Hematopoietic multipotent progenitor cell treated with erythropoietin and hydrocortisone succinate and interleukin-3 and kit ligand, for 6 days (in vitro differentiated cells): ENCODE data around the gene TEKTIP1.
"Not testable (repeated sequence)": the region's sequence is repeated elsewhere in the genome, so short reads cannot be mapped to it uniquely, and the experiment has no call there.

Source experiments
- DNase-seq: peaks from one replicate; pipeline ENCODE4 v3.0.0-alpha.2; 2015

The TEKTIP1 gene

GRCh38 chr19:3524078-3524842, 14.7 kb upstream of the TEKTIP1 start:
- DNase-seq = no peak

DNA sequence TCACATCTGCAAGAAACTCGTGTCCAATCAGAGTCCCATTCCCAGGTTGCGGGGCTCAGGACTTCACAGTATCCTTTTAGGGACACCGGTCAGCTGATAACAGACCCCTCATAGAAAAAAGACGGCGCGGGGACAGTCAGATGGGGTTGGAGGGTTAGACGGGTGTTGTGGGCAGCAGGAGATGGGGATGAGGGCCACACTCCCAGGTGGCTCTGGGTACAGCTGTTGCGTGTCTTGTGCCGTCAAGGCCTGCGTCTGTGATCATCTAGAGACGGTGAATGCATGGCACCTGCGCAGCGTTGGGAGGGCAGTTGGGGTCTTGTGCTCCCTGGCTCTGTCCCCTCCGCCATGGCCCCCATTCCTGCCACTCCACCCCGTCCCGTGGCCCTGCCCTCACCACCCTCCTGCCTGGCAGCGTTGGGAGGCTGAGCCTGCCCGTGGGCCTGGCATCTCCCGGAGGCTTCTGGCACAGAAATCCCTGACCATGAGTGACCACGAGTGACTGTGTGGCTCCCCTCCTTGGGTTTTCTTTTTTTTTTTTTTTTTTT, 14.0 kb upstream of the TEKTIP1 start:
- no peak for DNase-seq

GRCh38 chr19:3526507-3527237, 12.3 kb upstream of the TEKTIP1 start:
- no peak for DNase-seq

- no peak for DNase-seq
Observed at GRCh38 chr19:3527238-3527910, 11.6 kb upstream of the TEKTIP1 start.

GRCh38 chr19:3528080-3528479, 10.9 kb upstream of the TEKTIP1 start:
- no peak for DNase-seq

DNA sequence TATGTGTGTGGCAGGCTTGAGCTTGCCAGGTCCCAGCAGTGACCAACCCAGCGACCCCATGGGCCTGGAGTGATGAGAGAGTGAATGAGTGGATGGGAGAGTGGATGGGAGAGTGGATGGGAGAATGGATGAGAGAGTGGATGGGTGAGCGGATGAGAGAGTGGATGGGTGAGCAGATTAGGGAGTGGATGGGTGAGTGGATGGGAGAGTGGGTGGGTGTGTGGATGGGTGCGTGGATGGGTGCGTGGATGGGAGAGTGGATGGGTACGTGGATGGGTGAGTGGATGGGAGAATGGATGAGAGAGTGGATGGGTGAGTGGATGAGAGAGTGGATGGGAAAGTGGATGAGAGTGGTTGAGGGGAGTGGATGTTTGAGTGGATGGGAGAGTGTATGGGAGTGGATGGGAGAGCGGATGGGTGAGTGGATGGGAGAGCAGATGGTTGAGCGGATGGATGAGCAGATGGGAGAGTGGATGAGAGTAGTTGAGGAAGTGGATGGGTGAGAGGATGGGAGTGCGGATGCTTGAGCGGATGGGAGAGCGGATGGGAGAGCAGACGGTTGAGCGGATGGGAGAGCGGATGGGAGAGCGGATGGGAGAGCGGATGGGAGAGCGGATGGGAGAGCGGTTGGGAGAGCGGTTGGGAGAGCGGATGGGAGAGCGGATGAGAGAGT, 10.3 kb upstream of the TEKTIP1 start:
- no peak for DNase-seq

DNA sequence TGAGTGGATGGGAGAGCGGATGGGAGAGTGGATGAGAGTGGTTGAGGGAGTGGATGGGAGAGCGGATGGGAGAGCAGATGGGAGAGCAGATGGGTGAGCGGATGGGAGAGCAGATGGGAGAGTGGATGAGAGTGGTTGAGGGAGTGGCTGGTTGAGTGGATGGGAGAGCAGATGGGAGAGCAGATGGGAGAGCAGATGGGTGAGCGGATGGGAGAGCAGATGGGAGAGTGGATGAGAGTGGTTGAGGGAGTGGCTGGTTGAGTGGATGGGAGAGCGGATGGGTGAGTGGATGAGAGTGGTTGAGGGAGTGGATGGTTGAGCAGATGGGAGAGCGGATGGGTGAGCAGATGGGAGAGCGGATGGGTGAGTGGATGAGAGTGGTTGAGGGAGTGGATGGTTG, 9.7 kb upstream of the TEKTIP1 start:
- not testable (repeated sequence) for DNase-seq

DNA sequence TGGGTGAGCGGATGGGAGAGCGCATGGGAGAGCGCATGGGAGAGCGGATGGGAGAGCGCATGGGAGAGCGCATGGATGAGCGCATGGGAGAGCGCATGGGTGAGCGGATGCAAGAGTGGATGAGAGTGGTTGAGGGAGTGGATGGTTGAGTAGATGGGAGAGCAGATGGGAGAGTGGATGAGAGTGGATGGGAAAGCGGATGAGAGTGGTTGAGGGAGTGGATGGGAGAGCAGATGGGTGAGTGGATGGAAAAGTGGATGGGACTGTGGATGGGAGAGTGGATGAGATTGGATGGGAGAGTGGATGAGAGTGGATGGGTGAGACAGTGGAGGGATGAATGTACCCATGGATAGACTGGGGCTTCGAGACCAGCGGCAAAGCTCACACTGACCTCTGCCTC, 8.6 kb upstream of the TEKTIP1 start:
- DNase-seq = no peak

DNA sequence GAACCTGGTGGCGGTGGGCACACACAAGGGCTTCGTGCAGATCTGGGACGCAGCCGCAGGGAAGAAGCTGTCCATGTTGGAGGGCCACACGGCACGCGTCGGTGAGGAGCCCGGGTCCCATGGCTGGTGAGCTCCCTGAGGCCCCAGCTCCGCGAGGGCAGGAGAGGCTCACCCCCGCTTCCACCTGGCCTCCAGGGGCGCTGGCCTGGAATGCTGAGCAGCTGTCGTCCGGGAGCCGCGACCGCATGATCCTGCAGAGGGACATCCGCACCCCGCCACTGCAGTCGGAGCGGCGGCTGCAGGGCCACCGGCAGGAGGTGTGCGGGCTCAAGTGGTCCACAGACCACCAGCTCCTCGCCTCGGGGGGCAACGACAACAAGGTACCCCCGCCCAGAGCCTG, 7.3 kb upstream of the TEKTIP1 start:
- no peak for DNase-seq

DNA sequence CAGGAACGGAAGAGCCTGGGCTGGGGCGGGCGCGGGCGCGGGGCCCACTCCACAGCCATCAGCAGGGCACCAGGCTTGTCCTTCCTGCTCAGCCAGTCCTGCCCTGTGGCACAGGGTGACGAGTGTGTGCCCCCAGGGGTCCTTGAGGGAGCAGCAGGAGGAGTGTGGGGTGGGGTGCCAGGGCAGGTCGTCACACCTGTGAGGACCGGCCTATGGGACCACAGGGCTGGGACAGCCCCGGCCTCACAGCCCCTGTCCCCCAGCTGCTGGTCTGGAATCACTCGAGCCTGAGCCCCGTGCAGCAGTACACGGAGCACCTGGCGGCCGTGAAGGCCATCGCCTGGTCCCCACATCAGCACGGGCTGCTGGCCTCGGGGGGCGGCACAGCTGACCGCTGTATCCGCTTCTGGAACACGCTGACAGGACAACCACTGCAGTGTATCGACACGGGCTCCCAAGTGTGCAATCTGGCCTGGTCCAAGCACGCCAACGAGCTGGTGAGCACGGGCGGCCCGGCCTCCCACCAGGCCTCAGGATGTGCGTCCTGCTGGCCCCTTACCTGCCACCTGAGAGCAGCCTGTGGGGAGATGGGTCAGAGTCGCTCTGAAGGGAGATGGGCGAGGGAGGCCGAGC, 6.7 kb upstream of the TEKTIP1 start:
- no peak for DNase-seq

- DNase-seq = no peak
Observed at GRCh38 chr19:3533033-3533432, 5.9 kb upstream of the TEKTIP1 start.

DNA sequence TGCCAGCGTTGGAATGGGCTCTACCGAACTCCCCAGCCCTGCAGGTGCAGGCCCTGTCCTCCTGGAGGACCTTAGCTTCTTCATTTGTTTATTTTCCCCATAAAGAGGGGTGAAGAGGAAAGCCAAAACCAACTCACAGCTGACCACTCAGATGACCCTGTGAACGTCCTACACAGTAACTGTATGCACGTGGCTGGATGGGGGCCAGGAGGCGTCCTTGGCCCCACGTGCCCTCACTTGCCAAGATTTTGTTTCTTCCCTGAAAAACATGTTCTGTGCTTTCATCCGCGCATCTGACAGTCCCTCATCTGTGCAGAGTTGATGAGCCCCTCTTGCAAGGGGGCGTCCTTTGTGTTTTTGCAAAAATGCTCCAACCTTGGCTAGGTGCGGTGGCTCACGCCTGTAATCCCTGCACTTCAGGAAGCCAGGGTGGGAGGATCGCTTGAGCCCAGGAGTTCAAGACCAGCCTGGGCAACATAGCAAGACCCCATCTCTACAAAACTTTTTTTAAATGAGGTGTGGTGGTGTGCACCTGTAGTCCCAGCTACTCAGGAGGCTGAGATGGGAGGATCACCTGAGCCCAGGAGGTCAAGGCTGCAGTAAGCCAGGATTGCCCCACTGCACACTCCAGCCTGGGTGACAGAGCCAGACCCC, 5.3 kb upstream of the TEKTIP1 start:
- no peak for DNase-seq

DNA sequence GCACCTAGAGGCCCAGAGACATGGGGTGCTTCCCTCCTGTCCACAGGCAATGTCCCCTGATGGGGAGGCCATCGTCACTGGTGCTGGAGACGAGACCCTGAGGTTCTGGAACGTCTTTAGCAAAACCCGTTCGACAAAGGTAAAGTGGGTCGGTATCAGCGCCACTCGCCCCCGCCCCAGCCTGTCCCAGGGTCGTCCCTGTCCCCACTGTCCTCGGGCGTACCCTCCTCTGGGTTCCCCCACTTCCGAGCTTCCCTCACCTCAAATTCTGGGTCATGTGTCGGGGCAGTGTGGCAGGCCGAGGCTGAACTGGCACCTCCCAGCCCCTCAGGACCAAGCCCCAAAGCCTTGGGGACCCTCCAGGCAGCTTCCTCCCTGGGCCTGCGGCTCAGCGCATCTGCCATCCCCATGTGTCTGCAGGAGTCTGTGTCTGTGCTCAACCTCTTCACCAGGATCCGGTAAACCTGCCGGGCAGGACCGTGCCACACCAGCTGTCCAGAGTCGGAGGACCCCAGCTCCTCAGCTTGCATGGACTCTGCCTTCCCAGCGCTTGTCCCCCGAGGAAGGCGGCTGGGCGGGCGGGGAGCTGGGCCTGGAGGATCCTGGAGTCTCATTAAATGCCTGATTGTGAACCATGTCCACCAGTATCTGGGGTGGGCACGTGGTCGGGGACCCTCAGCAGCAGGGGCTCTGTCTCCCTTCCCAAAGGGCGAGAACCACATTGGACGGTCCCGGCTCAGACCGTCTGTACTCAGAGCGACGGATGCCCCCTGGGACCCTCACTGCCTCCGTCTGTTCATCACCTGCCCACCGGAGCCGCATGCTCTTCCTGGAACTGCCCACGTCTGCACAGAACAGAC, 4.4 kb upstream of the TEKTIP1 start:
- DNase-seq = no peak

DNA sequence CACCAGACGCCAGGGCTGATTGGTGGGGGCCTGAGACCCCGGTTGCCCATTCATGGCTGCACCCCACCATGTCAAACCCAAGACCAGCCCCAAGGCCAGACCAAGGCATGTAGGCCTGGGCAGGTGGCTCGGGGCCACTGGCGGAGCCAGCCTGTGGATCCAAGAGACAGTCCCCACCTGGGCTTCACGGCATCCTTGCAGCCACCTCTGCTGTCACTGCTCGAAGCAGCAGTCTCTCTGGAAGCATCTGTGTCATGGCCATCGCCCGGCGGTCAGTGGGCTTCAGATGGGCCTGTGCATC, 3.8 kb upstream of the TEKTIP1 start:
- no peak for DNase-seq

GRCh38 chr19:3535563-3535965, 3.4 kb upstream of the TEKTIP1 start:
- no peak for DNase-seq

GRCh38 chr19:3535981-3536380, 3.0 kb upstream of the TEKTIP1 start:
- no peak for DNase-seq

GRCh38 chr19:3536429-3537100, 2.4 kb upstream of the TEKTIP1 start:
- DNase-seq = no peak

DNA sequence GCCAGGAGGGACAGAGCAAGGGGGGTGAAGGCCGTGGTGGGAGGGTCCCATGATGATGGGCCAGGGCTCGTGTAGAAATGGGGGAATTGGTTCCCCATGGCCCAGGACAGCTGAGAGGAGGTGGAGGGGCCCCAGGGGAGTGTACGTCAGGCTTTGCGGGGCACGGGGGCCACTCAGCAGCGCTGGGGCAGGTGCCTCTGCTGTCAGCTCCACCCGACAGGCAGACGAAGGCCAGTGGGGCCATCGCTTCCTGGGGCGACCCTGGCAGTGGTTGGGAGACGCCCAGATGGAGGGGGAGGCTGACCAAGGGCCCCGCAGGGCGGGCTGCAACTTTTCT, 1.9 kb upstream of the TEKTIP1 start:
- DNase-seq = no peak

- DNase-seq = no peak
Observed at GRCh38 chr19:3537438-3538240, 1.3 kb upstream of the TEKTIP1 start.
